Activated CD8-positive, alpha-beta memory T cell treated with anti-CD3 and anti-CD28 coated beads, Interleukin-2, amount 10 ng/mL, durations not matched to agents 7 days and 5 days (primary cell): ENCODE data around the gene KRT39. TPM values are rescaled to one million over a fixed set of nuclear protein-coding genes. Genes with fewer than 3 reads are reported as not detected.

Experiments used
- ATAC-seq: fragments of 150-1000 bp; cut with Tn5 transposase; one replicate; pipeline ENCODE4 v1.10.0; 2021; ENCODE audit warnings: moderate library complexity
- CTCF ChIA-PET: fragments of 350-600 bp; sonication (Branson Sonifier 250); formaldehyde crosslinking; loops from one replicate; lab custom pipeline; 2021; ENCODE audit warnings: antibody characterized with exemption; lab: Charles Lee
- DNase-seq: peaks from one replicate; pipeline ENCODE4 v3.0.0-alpha.2; 2020
- H3K27ac Mint-ChIP-seq: one replicate; pipeline ENCODE4 v1.8.0; 2021; ENCODE audit warnings: mild to moderate bottlenecking, mixed read lengths
- H3K27me3 Mint-ChIP-seq: one replicate; pipeline ENCODE4 v1.8.0; 2021; ENCODE audit warnings: mixed read lengths
- H3K36me3 Mint-ChIP-seq: one replicate; pipeline ENCODE4 v1.8.0; 2021; ENCODE audit warnings: mild to moderate bottlenecking, mixed read lengths
- H3K4me1 Mint-ChIP-seq: one replicate; pipeline ENCODE4 v1.8.0; 2021; ENCODE audit warnings: mixed read lengths
- H3K4me3 Mint-ChIP-seq: one replicate; pipeline ENCODE4 v1.8.0; 2021; ENCODE audit warnings: mild to moderate bottlenecking, moderate library complexity, mixed read lengths
- H3K9me3 Mint-ChIP-seq: one replicate; pipeline ENCODE4 v1.8.0; 2022; ENCODE audit warnings: low read depth, mixed read lengths
- total RNA-seq, 2 experiments: library from RNA; stranded (reverse); gene quantifications; one replicate each; pipeline ENCODE4 v1.2.3, GENCODE V29; 2021

The KRT39 gene
- total RNA-seq, 2 experiments from 2014 or later, result not detected

DNA sequence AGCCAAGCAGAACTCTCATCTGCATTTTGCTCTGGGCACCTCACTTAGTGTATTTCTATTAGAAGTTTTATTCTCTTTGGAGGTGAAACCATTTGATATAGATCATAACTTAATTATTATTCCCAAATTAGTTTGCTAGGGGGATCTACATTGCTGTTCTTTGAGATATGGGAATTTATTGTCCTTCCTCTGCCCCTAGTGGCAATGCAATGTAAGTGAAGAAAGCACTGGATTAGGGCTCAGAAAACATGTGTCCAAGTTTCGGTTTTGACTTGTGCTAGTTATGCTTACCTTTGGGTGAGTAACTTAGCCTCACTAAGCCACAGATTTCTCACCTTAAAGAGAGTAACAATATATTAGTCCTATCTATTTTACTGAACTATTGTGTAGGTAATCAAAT, 2.9 kb downstream of the KRT39 start:
- Mint-ChIP-seq H3K4me1 (peaks cover 2% of the 10 kb centered on the region), H3K4me3 (no peak overlapping the region), H3K27me3 (peaks cover 14% of the 10 kb centered on the region), H3K9me3 (no peaks in the 10 kb centered on the region), H3K36me3 (no peaks in the 10 kb centered on the region), H3K27ac (no peak overlapping the region)
- no peak for DNase-seq
- no peak for ATAC-seq
- CTCF ChIA-PET, result interaction anchor here (1.0 kb wide), 1 partner anchor 17 kb away, joined by 3 read pairs; no protein-coding TSS in a partner anchor

DNA sequence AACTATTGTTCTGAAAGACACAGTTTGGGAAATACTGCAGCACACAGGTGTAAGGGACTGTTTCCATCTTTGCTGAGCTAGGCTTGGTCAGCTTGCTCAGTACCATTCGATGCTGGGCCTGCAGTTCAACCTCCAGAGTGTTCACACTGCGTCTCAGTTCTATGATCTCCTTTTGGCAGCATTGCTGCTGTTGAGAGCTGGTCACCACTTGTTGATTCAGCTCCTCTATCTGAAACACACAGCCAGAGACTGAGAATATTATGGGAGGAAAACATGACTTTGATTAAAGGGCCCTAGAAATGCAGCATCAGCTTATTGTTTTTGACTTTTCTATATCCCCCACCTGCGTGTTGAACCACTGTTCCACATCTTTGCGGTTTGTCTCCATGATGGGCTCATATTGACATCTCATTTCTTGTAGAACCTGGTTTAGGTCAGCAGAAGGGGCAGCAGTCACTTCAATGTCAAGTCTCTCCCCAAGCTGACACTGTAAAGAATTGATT, 4.6 kb downstream of the KRT39 start:
- no peaks in the 10 kb centered on the region for H3K36me3 Mint-ChIP-seq
- no peak overlapping the region for H3K4me3 Mint-ChIP-seq
- H3K9me3 Mint-ChIP-seq, result no peaks in the 10 kb centered on the region
- no peak overlapping the region for H3K27ac Mint-ChIP-seq
- peaks cover 7% of the 10 kb centered on the region for H3K27me3 Mint-ChIP-seq
- ATAC-seq, result no peak
- CTCF ChIA-PET, result interaction anchor here (0.8 to 1.5 kb wide), 4 partner anchors 9 to 686 kb away, joined by 3 to 6 read pairs (median 5); no protein-coding TSS in a partner anchor
- no peak for DNase-seq
- peaks cover 2% of the 10 kb centered on the region for H3K4me1 Mint-ChIP-seq

DNA sequence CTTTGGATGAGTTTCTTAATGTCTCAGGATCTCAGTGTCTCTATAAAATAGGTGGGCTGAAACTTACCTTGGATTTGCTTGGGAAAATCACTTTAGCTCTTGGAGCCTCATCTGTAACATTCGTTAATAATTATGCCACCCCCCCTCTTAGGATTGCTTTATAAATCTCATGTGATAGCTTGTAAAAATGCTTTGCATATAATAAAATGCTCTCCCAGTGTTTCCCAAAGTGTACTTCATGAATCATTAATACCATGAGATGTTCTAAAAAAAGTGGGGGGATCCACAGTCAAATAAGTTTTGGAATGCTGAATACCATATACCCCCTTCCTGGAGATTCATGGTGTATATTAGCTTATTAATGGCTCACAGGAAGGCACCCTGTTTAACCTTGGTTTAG, 5.2 kb downstream of the KRT39 start:
- CTCF ChIA-PET, result interaction anchor here (0.8 to 1.5 kb wide), 4 partner anchors 9 to 687 kb away, joined by 3 to 6 read pairs (median 5); no protein-coding TSS in a partner anchor
- no peak overlapping the region for H3K4me3 Mint-ChIP-seq
- ATAC-seq (no peak), DNase-seq (no peak)
- no peaks in the 10 kb centered on the region for H3K9me3 Mint-ChIP-seq
- peaks cover 12% of the 10 kb centered on the region for H3K27me3 Mint-ChIP-seq
- H3K4me1 Mint-ChIP-seq, result peaks cover 2% of the 10 kb centered on the region
- no peaks in the 10 kb centered on the region for H3K36me3 Mint-ChIP-seq
- H3K27ac Mint-ChIP-seq, result no peak overlapping the region

DNA sequence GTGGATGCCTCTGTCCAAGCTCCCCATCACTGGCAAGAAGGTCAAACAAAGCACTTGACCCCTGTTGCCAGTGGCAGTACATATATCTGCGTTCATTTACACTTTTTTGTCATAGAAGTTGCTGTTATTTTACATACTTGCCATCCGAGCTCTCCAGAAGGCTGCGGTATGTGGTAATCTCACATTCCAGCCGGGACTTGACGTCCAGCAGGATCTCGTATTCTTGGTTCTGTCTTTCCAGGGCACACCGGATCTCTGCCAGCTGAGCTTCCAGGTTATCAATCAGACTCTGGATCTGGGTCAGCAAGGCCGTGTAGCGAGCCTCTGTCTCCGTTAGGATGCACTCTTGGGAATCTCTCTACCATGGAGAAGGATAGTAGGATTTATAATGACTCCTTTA, 6.6 kb downstream of the KRT39 start:
- peaks cover 18% of the 10 kb centered on the region for H3K27me3 Mint-ChIP-seq
- CTCF ChIA-PET, result interaction anchor here (0.8 kb wide), 1 partner anchor 589 kb away, joined by 3 read pairs; no protein-coding TSS in a partner anchor
- no peak overlapping the region for H3K27ac Mint-ChIP-seq

DNA sequence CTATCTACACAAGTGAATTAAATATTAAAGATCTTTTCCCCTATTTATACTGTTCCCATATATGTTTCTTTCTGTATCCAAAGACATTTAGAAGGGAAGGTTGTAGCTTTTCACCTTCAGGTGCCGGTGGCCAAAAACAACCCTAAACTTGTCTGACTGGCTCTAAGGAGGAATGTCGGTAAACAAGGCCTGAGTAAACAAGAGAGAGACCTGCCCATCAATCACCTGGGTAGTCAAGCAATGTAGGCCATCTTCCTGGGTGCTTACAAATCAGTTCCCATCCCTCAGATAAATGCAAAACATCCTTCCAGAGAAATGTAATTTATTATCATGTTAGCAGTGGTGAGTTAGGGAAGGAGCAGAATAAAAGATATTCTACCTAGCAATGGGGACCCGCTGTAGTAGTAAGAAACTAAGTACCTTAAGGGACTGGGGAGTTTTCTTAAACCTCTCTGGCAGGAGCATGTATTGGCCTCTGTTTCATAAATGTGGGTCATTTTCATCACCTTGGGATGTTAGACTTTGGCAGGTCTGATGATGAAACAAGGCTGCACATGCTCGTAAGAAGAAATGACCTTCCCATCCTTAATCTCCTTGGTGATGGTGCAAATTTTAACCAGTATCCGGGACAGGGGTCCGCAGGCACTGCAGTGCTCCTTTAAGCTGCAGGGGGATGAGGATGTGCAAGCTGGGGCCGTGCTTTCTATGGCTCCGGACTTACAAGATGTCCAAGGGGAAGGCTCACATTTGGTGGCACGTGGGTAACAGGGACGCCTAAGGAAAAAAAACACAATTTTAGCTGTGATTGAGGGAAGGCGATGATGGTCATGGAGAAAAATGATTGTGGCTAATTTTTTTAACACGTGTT, 8.4 kb downstream of the KRT39 start:
- DNase-seq (no peak), ATAC-seq (no peak)
- peaks cover 25% of the 10 kb centered on the region for H3K27me3 Mint-ChIP-seq
- H3K27ac Mint-ChIP-seq, result no peak overlapping the region
- no peak overlapping the region for H3K4me3 Mint-ChIP-seq
- H3K9me3 Mint-ChIP-seq, result no peaks in the 10 kb centered on the region
- CTCF ChIA-PET, result interaction anchor here (0.8 kb wide), 1 partner anchor 125 kb away, joined by 3 read pairs; no protein-coding TSS in a partner anchor
- H3K4me1 Mint-ChIP-seq, result peaks cover 2% of the 10 kb centered on the region
- H3K36me3 Mint-ChIP-seq, result no peaks in the 10 kb centered on the region

More for the DNA sequence above, 6.6 kb downstream of the KRT39 start:
- ATAC-seq (no peak), DNase-seq (no peak)
- no peaks in the 10 kb centered on the region for H3K9me3 Mint-ChIP-seq
- H3K4me1 Mint-ChIP-seq, result peaks cover 2% of the 10 kb centered on the region
- no peak overlapping the region for H3K4me3 Mint-ChIP-seq
- H3K36me3 Mint-ChIP-seq, result no peaks in the 10 kb centered on the region

DNA sequence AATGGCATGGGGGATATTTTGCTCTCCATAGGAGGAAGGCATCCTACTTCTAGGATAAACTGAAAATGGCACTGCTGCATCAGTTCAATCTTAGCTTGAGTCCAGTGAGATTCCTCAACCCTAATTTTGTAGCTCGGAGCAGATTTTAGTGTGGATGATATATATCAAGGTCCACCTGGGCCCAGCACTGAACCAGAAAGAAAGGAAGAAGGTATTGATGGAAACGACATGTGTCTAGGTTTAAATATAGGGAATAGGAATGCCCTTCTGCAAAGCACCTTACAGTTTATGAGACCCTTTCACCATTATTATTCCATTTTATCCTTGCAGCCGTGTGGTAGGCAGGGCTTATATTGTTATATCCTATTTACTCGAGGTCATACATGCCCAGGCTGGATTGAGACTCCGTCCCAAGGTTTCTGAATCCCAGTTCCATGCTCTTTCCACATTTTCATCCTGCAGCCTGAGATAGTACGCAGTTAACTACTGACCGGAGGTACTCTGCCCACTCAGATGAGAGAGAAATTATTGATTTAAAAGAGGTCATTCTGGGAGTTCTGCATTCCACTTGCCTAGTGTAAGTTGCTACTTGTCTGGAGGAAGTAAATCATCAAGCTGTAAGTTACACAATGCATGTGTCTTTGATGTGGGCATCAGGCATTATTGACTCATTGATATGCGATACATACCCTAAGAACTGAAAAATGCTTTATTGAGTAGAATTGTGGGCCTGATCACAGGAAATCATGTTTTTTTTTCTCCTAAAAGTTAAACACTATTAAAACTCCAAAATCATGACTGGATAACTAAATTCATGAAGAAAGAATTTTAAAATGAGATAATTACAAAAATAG, 10.1 kb downstream of the KRT39 start:
- DNase-seq, result no peak
- H3K36me3 Mint-ChIP-seq, result no peaks in the 10 kb centered on the region
- no peak overlapping the region for H3K4me3 Mint-ChIP-seq
- H3K27ac Mint-ChIP-seq, result no peak overlapping the region
- no peak for ATAC-seq
- peaks cover 2% of the 10 kb centered on the region for H3K4me1 Mint-ChIP-seq
- CTCF ChIA-PET, result no interaction called here
- no peaks in the 10 kb centered on the region for H3K9me3 Mint-ChIP-seq
- H3K27me3 Mint-ChIP-seq, result peaks cover 35% of the 10 kb centered on the region

DNA sequence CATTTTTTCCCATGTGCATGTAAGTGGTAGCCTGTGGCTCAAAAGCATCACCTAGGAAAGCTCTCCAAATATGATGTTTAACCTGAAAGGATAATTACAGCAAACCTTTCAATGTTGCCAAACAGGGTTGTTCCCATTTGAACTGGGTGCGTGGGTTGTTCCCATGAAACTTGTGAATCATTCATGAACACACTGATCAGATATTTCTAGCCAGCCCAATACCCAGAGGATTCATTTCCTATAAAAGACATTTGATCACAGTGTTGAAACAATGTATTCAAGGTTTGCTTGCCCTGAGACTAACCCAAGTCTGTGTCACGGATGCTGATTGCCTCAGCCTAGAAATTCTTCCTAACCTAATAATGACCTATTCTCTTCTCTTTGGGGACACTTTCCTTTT, 12.9 kb downstream of the KRT39 start:
- ATAC-seq (no peak), DNase-seq (no peak)
- Mint-ChIP-seq H3K4me3 (no peak overlapping the region), H3K36me3 (no peaks in the 10 kb centered on the region), H3K9me3 (no peaks in the 10 kb centered on the region), H3K27ac (no peak overlapping the region), H3K27me3 (peaks cover 53% of the 10 kb centered on the region), H3K4me1 (no peaks in the 10 kb centered on the region)
- CTCF ChIA-PET, result interaction anchor here (1.5 kb wide), 1 partner anchor 8 kb away, joined by 6 read pairs; no protein-coding TSS in a partner anchor

DNA sequence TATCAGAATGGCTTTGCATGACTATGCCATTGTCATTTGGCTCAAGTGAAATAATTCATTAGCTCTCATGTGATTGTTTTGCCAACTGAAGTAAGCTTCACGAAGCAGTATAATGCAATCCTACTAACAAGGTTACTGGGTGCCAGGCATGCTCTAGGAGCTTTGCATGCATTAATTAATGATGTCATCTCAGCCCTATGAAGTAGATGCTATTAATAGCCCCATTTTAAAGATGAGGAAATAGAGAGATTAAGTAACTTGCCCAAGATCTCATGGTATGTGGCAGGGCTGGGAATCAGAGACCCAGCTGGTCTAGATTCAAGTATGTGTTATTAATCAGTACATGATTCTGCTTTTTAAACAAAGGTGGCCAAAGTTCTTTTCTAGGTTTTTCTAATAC, 14.1 kb downstream of the KRT39 start:
- Mint-ChIP-seq H3K4me1 (no peaks in the 10 kb centered on the region), H3K27ac (no peak overlapping the region), H3K36me3 (no peaks in the 10 kb centered on the region), H3K4me3 (no peak overlapping the region), H3K9me3 (no peaks in the 10 kb centered on the region), H3K27me3 (peaks cover 63% of the 10 kb centered on the region)
- ATAC-seq (no peak), DNase-seq (no peak)
- CTCF ChIA-PET, result interaction anchor here (1.5 kb wide), 1 partner anchor 9 kb away, joined by 6 read pairs; no protein-coding TSS in a partner anchor

DNA sequence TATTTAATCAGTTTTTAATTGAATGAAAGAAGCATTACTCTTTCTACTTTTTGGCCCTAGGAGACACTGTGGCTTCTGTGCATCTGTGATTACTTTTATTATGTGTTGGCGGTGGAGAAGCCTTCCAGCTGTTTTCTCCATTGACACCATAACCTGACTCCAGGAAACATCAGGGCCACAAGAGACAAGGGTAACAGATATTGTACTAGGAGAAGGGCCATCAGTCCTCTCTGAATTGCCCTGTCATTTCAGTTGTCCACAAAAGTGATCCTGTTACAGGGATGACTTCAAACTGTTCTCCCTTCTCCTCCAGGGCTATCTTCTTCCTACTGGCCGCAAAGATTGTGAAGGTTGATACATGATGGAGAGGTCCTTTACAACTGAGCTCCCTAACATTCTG, 14.6 kb downstream of the KRT39 start:
- CTCF ChIA-PET, result interaction anchor here (1.5 kb wide), 1 partner anchor 10 kb away, joined by 6 read pairs; no protein-coding TSS in a partner anchor
- Mint-ChIP-seq H3K27ac (no peak overlapping the region), H3K36me3 (no peaks in the 10 kb centered on the region), H3K27me3 (peaks cover 66% of the 10 kb centered on the region), H3K4me1 (no peaks in the 10 kb centered on the region), H3K4me3 (no peak overlapping the region), H3K9me3 (no peaks in the 10 kb centered on the region)
- ATAC-seq (no peak), DNase-seq (no peak)

DNA sequence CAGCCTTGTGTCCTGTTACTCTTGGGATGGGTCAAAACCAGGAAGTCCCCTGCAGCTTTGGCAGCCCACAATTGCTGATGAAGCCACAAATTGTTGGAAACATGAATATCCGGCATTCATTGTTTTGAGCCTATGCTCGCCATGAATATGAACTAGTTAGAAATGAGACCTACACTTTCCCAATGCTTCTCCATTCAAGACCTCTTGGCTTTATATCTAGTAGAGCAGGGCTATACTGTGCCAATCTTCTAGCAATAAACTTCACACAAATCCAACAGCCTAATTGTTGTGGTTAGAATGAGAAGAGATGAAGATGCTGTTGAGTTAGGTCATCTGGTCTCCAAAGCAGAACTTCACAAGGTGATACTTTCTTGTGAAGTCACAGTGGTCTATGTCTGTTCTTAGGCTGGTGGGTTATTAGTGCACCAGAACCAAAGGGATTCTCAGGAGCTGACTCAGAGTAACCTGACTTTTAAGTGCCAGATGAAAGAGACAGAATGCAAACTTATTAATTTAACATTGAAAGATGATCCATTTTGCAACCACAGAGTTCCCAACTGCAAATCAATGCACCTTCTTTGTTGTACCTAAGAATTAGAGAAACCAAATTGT, 15.6 kb downstream of the KRT39 start:
- Mint-ChIP-seq H3K27ac (no peak overlapping the region), H3K36me3 (no peaks in the 10 kb centered on the region), H3K4me1 (no peaks in the 10 kb centered on the region), H3K9me3 (no peaks in the 10 kb centered on the region), H3K4me3 (no peak overlapping the region), H3K27me3 (peaks cover 69% of the 10 kb centered on the region)
- CTCF ChIA-PET, result no interaction called here
- ATAC-seq (no peak), DNase-seq (no peak)

DNA sequence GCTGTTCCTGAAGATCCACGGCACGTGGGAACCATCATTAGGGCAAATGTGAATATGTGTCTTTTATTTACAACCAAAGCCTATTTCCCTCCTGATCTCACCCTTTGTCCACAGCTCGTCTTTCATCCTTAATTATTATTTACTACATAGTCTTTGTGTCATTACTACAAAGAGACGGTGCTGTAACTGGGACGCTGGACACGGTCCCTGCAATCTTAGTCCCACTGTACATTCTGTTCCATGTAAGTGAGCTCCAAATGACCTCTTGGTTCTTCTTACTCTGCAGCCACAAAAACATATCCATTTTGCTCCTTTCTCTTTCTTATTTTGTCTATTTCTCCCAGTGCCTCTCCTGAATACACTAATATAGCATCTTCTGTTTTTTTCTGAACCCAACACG, 16.6 kb downstream of the KRT39 start:
- H3K27ac Mint-ChIP-seq, result no peak overlapping the region
- no peak overlapping the region for H3K4me3 Mint-ChIP-seq
- H3K36me3 Mint-ChIP-seq, result no peaks in the 10 kb centered on the region
- no peaks in the 10 kb centered on the region for H3K9me3 Mint-ChIP-seq
- ATAC-seq (no peak), DNase-seq (no peak)
- H3K27me3 Mint-ChIP-seq, result peaks cover 71% of the 10 kb centered on the region
- no peaks in the 10 kb centered on the region for H3K4me1 Mint-ChIP-seq
- CTCF ChIA-PET, result no interaction called here

DNA sequence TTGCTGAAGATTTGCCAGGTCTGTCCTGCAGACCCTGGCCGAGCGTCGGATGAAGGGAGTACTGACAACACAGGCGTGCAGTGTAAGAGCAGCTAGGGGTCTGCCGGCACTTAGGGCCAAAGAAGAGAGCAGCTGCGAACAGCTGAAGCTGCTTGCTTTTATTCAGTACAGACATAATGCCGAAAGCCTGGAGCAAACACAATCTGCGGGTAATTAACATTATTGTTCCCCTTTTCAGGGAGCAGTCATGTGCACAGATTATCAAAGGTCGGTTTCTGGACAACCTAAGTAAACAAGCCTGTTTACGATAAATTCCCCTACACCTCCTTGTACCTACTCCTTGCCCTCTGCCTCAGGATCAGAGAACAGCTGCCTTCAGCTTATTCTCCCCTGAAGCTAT, 17.3 kb downstream of the KRT39 start:
- no peak for DNase-seq
- H3K4me3 Mint-ChIP-seq, result no peak overlapping the region
- peaks cover 74% of the 10 kb centered on the region for H3K27me3 Mint-ChIP-seq
- CTCF ChIA-PET, result interaction anchor here (0.5 kb wide), 1 partner anchor 514 kb away, joined by 3 read pairs; no protein-coding TSS in a partner anchor
- no peaks in the 10 kb centered on the region for H3K4me1 Mint-ChIP-seq
- H3K27ac Mint-ChIP-seq, result no peak overlapping the region
- H3K36me3 Mint-ChIP-seq, result no peaks in the 10 kb centered on the region
- ATAC-seq, result no peak
- H3K9me3 Mint-ChIP-seq, result no peaks in the 10 kb centered on the region
